Mesenchymal stem cell (in vitro differentiated cells and primary cell): ENCODE results near the gene RNASE8.

Experiments used
- DNase-seq: peaks from one replicate; pipeline ENCODE4 v3.0.0-alpha.2; 2013
- H2AFZ ChIP-seq: one replicate; pipeline ENCODE4 v1.6.1; 2013; ENCODE audit warnings: low read depth, mild to moderate bottlenecking, control low read depth, inconsistent platforms, low read length, moderate library complexity
- H2AK5ac ChIP-seq: 2 replicates; pipeline ENCODE4 v1.6.1; 2013; ENCODE audit warnings: low read length, moderate library complexity, mild to moderate bottlenecking, inconsistent platforms; ENCODE audit not compliant: severe bottlenecking
- H2BK120ac ChIP-seq: one replicate; pipeline ENCODE4 v1.6.1; 2013; ENCODE audit warnings: low read depth, mild to moderate bottlenecking, inconsistent platforms, low read length, moderate library complexity
- H2BK12ac ChIP-seq, 2 experiments: one replicate each; pipeline ENCODE4 v1.6.1; 2013; ENCODE audit warnings: inconsistent platforms in 2 of 2, low read length in 2 of 2, mild to moderate bottlenecking in 2 of 2, moderate library complexity in 2 of 2, control low read depth in 1 of 2
- H2BK15ac ChIP-seq: one replicate; pipeline ENCODE4 v1.6.1; 2013; ENCODE audit warnings: mild to moderate bottlenecking, low read depth, inconsistent platforms; ENCODE audit not compliant: poor library complexity, severe bottlenecking
- H2BK5ac ChIP-seq: 2 replicates; pipeline ENCODE4 v1.6.1; 2013; ENCODE audit warnings: low read depth, mild to moderate bottlenecking, low read length, control low read depth, inconsistent platforms; ENCODE audit not compliant: poor library complexity, severe bottlenecking
- H3K14ac ChIP-seq, 2 experiments: one replicate each; pipeline ENCODE4 v1.6.1; 2013; ENCODE audit warnings: inconsistent platforms in 2 of 2, low read length in 2 of 2, control low read depth in 1 of 2, mild to moderate bottlenecking in 1 of 2, moderate library complexity in 1 of 2
- H3K18ac ChIP-seq, 2 experiments: one replicate each; pipeline ENCODE4 v1.6.1; 2013; ENCODE audit warnings: inconsistent platforms in 2 of 2, low read length in 2 of 2, control low read depth in 1 of 2, low read depth in 1 of 2, mild to moderate bottlenecking in 1 of 2
- H3K23ac ChIP-seq, 2 experiments: one replicate each; pipeline ENCODE4 v1.6.1; 2013; ENCODE audit warnings: inconsistent platforms in 2 of 2, low read length in 2 of 2, mild to moderate bottlenecking in 2 of 2, moderate library complexity in 2 of 2, control low read depth in 1 of 2
- H3K27ac ChIP-seq: 2 replicates; pipeline ENCODE4 v1.5.1; 2013; ENCODE audit warnings: mild to moderate bottlenecking, moderate library complexity, low read length, control low read depth, inconsistent platforms; ENCODE audit not compliant: poor library complexity, severe bottlenecking
- H3K27me3 ChIP-seq, 2 experiments: 2 replicates each; pipeline versions ENCODE4 v1.6.1 to v1.7.0; 2013; ENCODE audit warnings: low read length in 2 of 2, mild to moderate bottlenecking in 2 of 2, moderate library complexity in 2 of 2, control low read depth in 1 of 2, inconsistent platforms in 1 of 2; ENCODE audit not compliant: control insufficient read depth in 1 of 2, insufficient read depth in 1 of 2
- H3K36me3 ChIP-seq, 2 experiments: 2 replicates each; pipeline versions ENCODE4 v1.6.1 to v1.7.0; 2013; ENCODE audit warnings: low read length in 2 of 2, control low read depth in 1 of 2, inconsistent platforms in 1 of 2, low read depth in 1 of 2, mild to moderate bottlenecking in 1 of 2; ENCODE audit not compliant: insufficient read depth in 2 of 2, control insufficient read depth in 1 of 2
- H3K4ac ChIP-seq, 2 experiments: one replicate each; pipeline ENCODE4 v1.6.1; 2013; ENCODE audit warnings: inconsistent platforms in 2 of 2, low read length in 2 of 2, mild to moderate bottlenecking in 2 of 2, moderate library complexity in 2 of 2, control low read depth in 1 of 2, low read depth in 1 of 2
- H3K4me1 ChIP-seq: 2 replicates; pipeline ENCODE4 v1.6.1; 2013; ENCODE audit warnings: low read depth, low read length, control low read depth; ENCODE audit not compliant: control insufficient read depth, insufficient read depth
- H3K4me2 ChIP-seq: 2 replicates; pipeline ENCODE4 v1.6.1; 2013; ENCODE audit warnings: low read length, mild to moderate bottlenecking, inconsistent platforms; ENCODE audit not compliant: poor library complexity, severe bottlenecking
- H3K4me3 ChIP-seq, 2 experiments: 2 replicates each; pipeline versions ENCODE4 v1.5.1 to v1.7.0; 2013; ENCODE audit warnings: low read length in 2 of 2, mild to moderate bottlenecking in 2 of 2, control low read depth in 1 of 2, low read depth in 1 of 2; ENCODE audit not compliant: insufficient read depth in 1 of 2
- H3K79me1 ChIP-seq: replicated peaks from 2 replicates; pipeline ENCODE4 v1.6.1; 2013; ENCODE audit warnings: mild to moderate bottlenecking, control low read depth, low read length, inconsistent platforms; ENCODE audit not compliant: poor library complexity, severe bottlenecking
- H3K9ac ChIP-seq: 2 replicates; pipeline ENCODE4 v1.7.0; 2013; ENCODE audit warnings: mild to moderate bottlenecking, low read length, moderate library complexity
- H3K9me3 ChIP-seq: 2 replicates; pipeline ENCODE4 v1.7.0; 2013; ENCODE audit warnings: mild to moderate bottlenecking, low read length; ENCODE audit not compliant: control insufficient read depth
- H4K8ac ChIP-seq: one replicate; pipeline ENCODE4 v1.6.1; 2013; ENCODE audit warnings: inconsistent platforms, mild to moderate bottlenecking, low read length, moderate library complexity
- H4K91ac ChIP-seq: one replicate; pipeline ENCODE4 v1.6.1; 2013; ENCODE audit warnings: mild to moderate bottlenecking, low read length, inconsistent platforms
- WGBS: methylation state at CpG from one replicate; pipeline ENCODE4 v1.1.7; 2013; ENCODE audit warnings: mixed read lengths; 5-methylcytosine and 5-hydroxymethylcytosine counted together

Gene RNASE8

GRCh38 chr14:21018781-21019180 lies 38.8 kb upstream of the RNASE8 start:
- WGBS: 97% methylated on average over 3 of the region's 3 CpGs
- no peak overlapping the region for H3K18ac ChIP-seq

GRCh38 chr14:21019366-21019765 lies 38.3 kb upstream of the RNASE8 start:
- Histone ChIP-seq H3K14ac (no peak overlapping the region), H2BK120ac (no peak overlapping the region), H3K9ac (no peak overlapping the region), H3K4me3 (no peak overlapping the region), H4K8ac (no peak overlapping the region), H3K18ac (no peak overlapping the region), H4K91ac (no peak overlapping the region), H3K27me3 (peaks cover 44 to 59% of the 10 kb centered on the region in 2 experiments), H3K4ac (no peak overlapping the region), H3K4me2 (no peak overlapping the region), H3K27ac (no peak overlapping the region), H3K4me1 (peaks cover 3% of the 10 kb centered on the region), H2BK12ac (no peak overlapping the region), H2BK15ac (no peak overlapping the region), H3K79me1 (no peaks in the 10 kb centered on the region), H2BK5ac (no peak overlapping the region), H2AK5ac (no peak overlapping the region), H3K9me3 (no peaks in the 10 kb centered on the region), H3K23ac (no peak overlapping the region), H2AFZ (no peak overlapping the region), H3K36me3 (no peaks in the 10 kb centered on the region)
- no peak for DNase-seq
- 43% methylated on average over 1 of the region's 1 CpG for WGBS

More at GRCh38 chr14:21018781-21019180, 38.8 kb upstream of the RNASE8 start:
- Histone ChIP-seq H4K91ac (no peak overlapping the region), H3K4me2 (no peak overlapping the region), H2BK5ac (no peak overlapping the region), H2BK15ac (no peak overlapping the region), H3K4me1 (peaks cover 3% of the 10 kb centered on the region), H2BK12ac (no peak overlapping the region), H3K27me3 (peaks cover 38 to 56% of the 10 kb centered on the region in 2 experiments), H3K27ac (no peak overlapping the region), H3K36me3 (no peaks in the 10 kb centered on the region), H2AK5ac (no peak overlapping the region), H3K4ac (no peak overlapping the region), H2BK120ac (no peak overlapping the region), H3K9ac (no peak overlapping the region), H3K4me3 (no peak overlapping the region), H3K23ac (no peak overlapping the region), H2AFZ (no peak overlapping the region), H4K8ac (no peak overlapping the region), H3K14ac (no peak overlapping the region), H3K9me3 (no peaks in the 10 kb centered on the region), H3K79me1 (no peaks in the 10 kb centered on the region)
- DNase-seq: no peak

GRCh38 chr14:21020977-21021545 lies 36.6 kb upstream of the RNASE8 start:
- no peak overlapping the region for H2BK5ac ChIP-seq
- no peak overlapping the region for H3K18ac ChIP-seq
- no peak overlapping the region for H3K4me3 ChIP-seq
- no peak for DNase-seq
- H4K91ac ChIP-seq: no peak overlapping the region
- no peak overlapping the region for H3K14ac ChIP-seq
- H3K4me1 ChIP-seq: peaks cover 16% of the 10 kb centered on the region
- no peak overlapping the region for H3K27ac ChIP-seq
- H3K9ac ChIP-seq: no peak overlapping the region
- no peak overlapping the region for H3K4me2 ChIP-seq
- H2BK15ac ChIP-seq: no peak overlapping the region
- no peaks in the 10 kb centered on the region for H3K9me3 ChIP-seq
- H3K79me1 ChIP-seq: no peaks in the 10 kb centered on the region
- H2AFZ ChIP-seq: no peak overlapping the region
- no peak overlapping the region for H3K23ac ChIP-seq
- peaks cover 56 to 68% of the 10 kb centered on the region in 2 experiments for H3K27me3 ChIP-seq
- H2AK5ac ChIP-seq: no peak overlapping the region
- H4K8ac ChIP-seq: no peak overlapping the region
- WGBS: 96% methylated on average over 4 of the region's 5 CpGs
- H2BK120ac ChIP-seq: no peak overlapping the region
- no peak overlapping the region for H3K4ac ChIP-seq
- H3K36me3 ChIP-seq: peaks cover 0 to 2% of the 10 kb centered on the region in 2 experiments
- H2BK12ac ChIP-seq: no peak overlapping the region

GRCh38 chr14:21022686-21023085 lies 34.9 kb upstream of the RNASE8 start:
- Histone ChIP-seq H2BK15ac (no peak overlapping the region), H3K4ac (no peak overlapping the region), H3K23ac (no peak overlapping the region), H3K4me2 (no peak overlapping the region), H2BK5ac (no peak overlapping the region), H3K27ac (no peak overlapping the region), H4K91ac (no peak overlapping the region), H3K18ac (no peak overlapping the region), H3K4me1 (peaks cover 15% of the 10 kb centered on the region), H2BK12ac (no peak overlapping the region), H2AK5ac (no peak overlapping the region), H2AFZ (no peak overlapping the region), H3K36me3 (peaks cover 0 to 2% of the 10 kb centered on the region in 2 experiments), H3K79me1 (no peaks in the 10 kb centered on the region), H3K27me3 (peaks cover 57 to 67% of the 10 kb centered on the region in 2 experiments), H4K8ac (no peak overlapping the region), H3K14ac (no peak overlapping the region), H3K9me3 (no peaks in the 10 kb centered on the region), H3K9ac (no peak overlapping the region), H3K4me3 (no peak overlapping the region), H2BK120ac (no peak overlapping the region)
- DNase-seq: no peak
- WGBS: 92% methylated on average over 5 of the region's 5 CpGs
